SK-N-SH (cell line): ENCODE measurements around the gene DAP.

Source experiments
- CTCF ChIP-seq: fragments of 200-600 bp; sonication (generic); IDR thresholded peaks from 2 replicates; pipeline ENCODE4 v1.6.1; 2017; ENCODE audit warnings: antibody characterized with exemption, mild to moderate bottlenecking, moderate library complexity
- EP300 ChIP-seq, 2 experiments: IDR thresholded peaks; 2 replicates each; pipeline versions ENCODE4 v1.4.0 to v1.6.1; 2012; ENCODE audit warnings: borderline replicate concordance in 1 of 2, low read depth in 1 of 2, low read length in 1 of 2
- GABPA ChIP-seq: IDR thresholded peaks from 2 replicates; pipeline ENCODE4 v1.4.0; 2012; ENCODE audit warnings: low read depth, mild to moderate bottlenecking
- NRF1 ChIP-seq: IDR thresholded peaks from 2 replicates; pipeline ENCODE4 v1.6.1; 2012; ENCODE audit warnings: low read depth, mild to moderate bottlenecking, low read length
- RAD21 ChIP-seq: IDR thresholded peaks from 2 replicates; pipeline ENCODE4 v1.6.1; 2012; ENCODE audit warnings: mild to moderate bottlenecking, low read length
- SIN3A ChIP-seq: IDR thresholded peaks from 2 replicates; pipeline ENCODE4 v1.6.1; 2012; ENCODE audit warnings: low read depth, mild to moderate bottlenecking, low read length, moderate library complexity, borderline replicate concordance
- SMC3 ChIP-seq: IDR thresholded peaks from 2 replicates; pipeline ENCODE4 v1.6.1; 2012; ENCODE audit warnings: low read depth, low read length, improper control_type of control experiment
- USF1 ChIP-seq: IDR thresholded peaks from 2 replicates; pipeline ENCODE4 v1.4.0; 2012; ENCODE audit warnings: low read depth, borderline replicate concordance
- TF ChIP-seq, protein P1 (sequence below): fragments of 150-350 bp; IDR thresholded peaks from 2 replicates; pipeline ENCODE4 v1.6.1; 2017; ENCODE audit warnings: antibody characterized with exemption, low read length, low read depth, borderline replicate concordance

GRCh38 chr5:10712574-10713366, 48.3 kb downstream of the DAP start:
- no peak for TF ChIP-seq SIN3A
- no peak for TF ChIP-seq GABPA
- no peak for TF ChIP-seq CTCF
- no peak for TF ChIP-seq RAD21
- TF ChIP-seq, protein P1, sequence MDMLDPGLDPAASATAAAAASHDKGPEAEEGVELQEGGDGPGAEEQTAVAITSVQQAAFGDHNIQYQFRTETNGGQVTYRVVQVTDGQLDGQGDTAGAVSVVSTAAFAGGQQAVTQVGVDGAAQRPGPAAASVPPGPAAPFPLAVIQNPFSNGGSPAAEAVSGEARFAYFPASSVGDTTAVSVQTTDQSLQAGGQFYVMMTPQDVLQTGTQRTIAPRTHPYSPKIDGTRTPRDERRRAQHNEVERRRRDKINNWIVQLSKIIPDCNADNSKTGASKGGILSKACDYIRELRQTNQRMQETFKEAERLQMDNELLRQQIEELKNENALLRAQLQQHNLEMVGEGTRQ, result no peak
- TF ChIP-seq EP300 (IDR thresholded peaks at IDR 0.05; ENCODE audit: borderline replicate concordance in 1 of 2, low read depth in 1 of 2, low read length in 1 of 2), result no peak
- TF ChIP-seq SMC3, result no peak
- no peak for TF ChIP-seq USF1
- no peak for TF ChIP-seq NRF1
